Activated B cell treated with CpG ODN at 0.5 μM for 24 hours (primary cell): ENCODE data around the gene CLDN22. TPM values are rescaled to one million over a fixed set of nuclear protein-coding genes. Genes with fewer than 3 reads are reported as not detected.

ENCODE experiments used
- ATAC-seq: fragments of 200-7000 bp; cut with Tn5 transposase; one replicate; pipeline ENCODE4 v1.10.0; 2021; ENCODE audit warnings: low read depth, mild to moderate bottlenecking, moderate library complexity
- CTCF ChIA-PET: fragments of 350-600 bp; sonication (Branson Sonifier 250); formaldehyde crosslinking; loops from one replicate; lab custom pipeline; 2021; ENCODE audit warnings: antibody characterized with exemption; lab: Charles Lee
- POLR2A ChIA-PET: fragments of 350-600 bp; sonication (Branson Sonifier 250); formaldehyde crosslinking; loops from one replicate; lab custom pipeline; 2021; ENCODE audit warnings: antibody characterized with exemption; lab: Charles Lee
- DNase-seq: peaks from one replicate; pipeline ENCODE4 v3.0.0; 2022
- H3K27ac Mint-ChIP-seq: one replicate; pipeline ENCODE4 v1.8.0; 2020; ENCODE audit warnings: mixed read lengths
- H3K27me3 Mint-ChIP-seq: one replicate; pipeline ENCODE4 v1.8.0; 2021; ENCODE audit warnings: mixed read lengths
- H3K36me3 Mint-ChIP-seq: one replicate; pipeline ENCODE4 v1.8.0; 2021; ENCODE audit warnings: low read depth, mixed read lengths
- H3K4me1 Mint-ChIP-seq: one replicate; pipeline ENCODE4 v1.8.0; 2021; ENCODE audit warnings: mixed read lengths
- H3K4me3 Mint-ChIP-seq: one replicate; pipeline ENCODE4 v1.8.0; 2020; ENCODE audit warnings: mild to moderate bottlenecking, mixed read lengths
- H3K9me3 Mint-ChIP-seq: one replicate; pipeline ENCODE4 v1.8.0; 2020; ENCODE audit warnings: mixed read lengths
- CTCF ChIP-seq: fragments of 200-600 bp; IDR thresholded peaks from one replicate; pipeline ENCODE4 v1.8.0; 2022; ENCODE audit warnings: antibody characterized with exemption, mild to moderate bottlenecking
- intact Hi-C: fragments of 100-400 bp; cut with micrococcal nuclease; formaldehyde crosslinking; loops from one replicate; pipeline ENCODE4 v1.15.1; 2024
- total RNA-seq: library from RNA; stranded (reverse); gene quantifications from 2 replicates; pipeline ENCODE4 v1.2.3, GENCODE V29; 2022

Gene CLDN22
- total RNA-seq, 1 donor from 2014 or later: not detected

GRCh38 chr4:183349673-183350072, 29.6 kb upstream of the CLDN22 start:
- no peak for ATAC-seq
- Mint-ChIP-seq H3K4me1 (no peaks in the 10 kb centered on the region), H3K36me3 (no peaks in the 10 kb centered on the region), H3K4me3 (no peak overlapping the region), H3K27me3 (peaks cover 8% of the 10 kb centered on the region), H3K27ac (no peak overlapping the region), H3K9me3 (no peaks in the 10 kb centered on the region)
- TF ChIP-seq CTCF: no peak
- intact Hi-C loops: no loop called here
- DNase-seq: no peak
- POLR2A ChIA-PET: no interaction called here
- CTCF ChIA-PET: no interaction called here

- Mint-ChIP-seq H3K4me3 (no peak overlapping the region), H3K27me3 (peaks cover 11% of the 10 kb centered on the region), H3K4me1 (no peaks in the 10 kb centered on the region), H3K36me3 (no peaks in the 10 kb centered on the region), H3K27ac (no peak overlapping the region), H3K9me3 (no peaks in the 10 kb centered on the region)
- ChIA-PET CTCF (no interaction called here), POLR2A (no interaction called here)
- TF ChIP-seq CTCF: no peak
- intact Hi-C loops: no loop called here
- no peak for ATAC-seq
- no peak for DNase-seq
These were observed 28.9 kb upstream of the CLDN22 start for GRCh38 chr4:183348706-183349659.

GRCh38 chr4:183348136-183348535, 28.1 kb upstream of the CLDN22 start:
- H3K4me3 Mint-ChIP-seq: no peak overlapping the region
- H3K4me1 Mint-ChIP-seq: peaks cover 2% of the 10 kb centered on the region
- H3K27ac Mint-ChIP-seq: no peak overlapping the region
- H3K9me3 Mint-ChIP-seq: no peaks in the 10 kb centered on the region
- TF ChIP-seq CTCF: no peak
- no peaks in the 10 kb centered on the region for H3K36me3 Mint-ChIP-seq
- DNase-seq (no peak), ATAC-seq (no peak)
- intact Hi-C loops: no loop called here
- ChIA-PET POLR2A (no interaction called here), CTCF (no interaction called here)
- H3K27me3 Mint-ChIP-seq: peaks cover 12% of the 10 kb centered on the region

- CTCF ChIA-PET: no interaction called here
These were observed 27.5 kb upstream of the CLDN22 start for GRCh38 chr4:183347566-183347965.

More at GRCh38 chr4:183347566-183347965, 27.5 kb upstream of the CLDN22 start:
- POLR2A ChIA-PET: no interaction called here
- DNase-seq: no peak
- Mint-ChIP-seq H3K4me1 (peaks cover 2% of the 10 kb centered on the region), H3K27ac (no peak overlapping the region), H3K9me3 (no peaks in the 10 kb centered on the region), H3K4me3 (no peak overlapping the region), H3K36me3 (no peaks in the 10 kb centered on the region), H3K27me3 (peaks cover 14% of the 10 kb centered on the region)
- ATAC-seq: no peak
- intact Hi-C loops: no loop called here
- no peak for TF ChIP-seq CTCF
